GM03348 (cell line): ENCODE results near the gene AQP7.
"Not testable (repeated sequence)": the region's sequence is repeated elsewhere in the genome, so short reads cannot be mapped to it uniquely, and the experiment has no call there.

Experiments used
- DNase-seq: peaks from one replicate; pipeline ENCODE4 v3.0.0; 2012; ENCODE audit warnings: low spot score

The AQP7 gene

GRCh38 chr9:33395159-33395879, 7.0 kb downstream of the AQP7 start:
- DNase-seq: not testable (repeated sequence)

DNA sequence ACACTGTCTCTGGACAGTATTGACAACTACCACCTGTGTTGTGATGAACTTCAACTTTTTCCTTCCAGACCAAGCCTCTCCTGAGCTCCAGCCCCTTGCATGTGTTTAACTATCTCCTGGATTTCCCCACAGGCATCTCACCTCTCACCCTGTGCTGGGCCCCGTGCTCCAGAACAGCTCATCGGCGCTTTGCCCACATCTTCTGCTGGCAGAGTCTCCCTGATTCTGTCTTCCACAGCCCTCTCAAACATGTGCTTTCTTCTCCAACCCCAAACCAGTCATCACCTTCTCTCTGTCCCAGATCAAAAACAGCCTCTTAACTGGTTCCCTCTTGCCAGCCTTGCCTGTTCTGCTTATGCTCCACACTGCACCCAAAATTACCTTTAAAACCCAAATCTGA, 8.4 kb downstream of the AQP7 start:
- not testable (repeated sequence) for DNase-seq

DNA sequence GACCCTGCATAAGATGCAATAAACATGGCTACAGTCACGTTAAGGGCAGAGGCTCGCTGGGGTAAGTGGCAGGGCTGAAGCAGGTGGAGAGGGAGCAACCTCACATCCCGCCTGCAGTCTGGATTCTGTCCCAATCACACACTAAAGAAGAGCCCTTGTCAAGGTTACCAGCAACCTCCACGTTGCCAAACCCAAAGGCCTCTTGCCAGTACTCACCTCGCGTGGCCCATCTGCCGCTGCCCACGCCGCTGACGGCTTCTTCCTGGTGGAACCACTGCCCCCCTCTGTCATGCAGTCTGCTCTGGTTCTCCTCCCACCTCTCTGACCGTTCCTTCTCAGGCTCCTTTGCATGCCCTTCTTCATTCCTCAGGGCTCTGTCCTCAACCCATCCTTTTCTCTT, 8.8 kb downstream of the AQP7 start:
- DNase-seq: no peak

- DNase-seq: not testable (repeated sequence)
Measured at GRCh38 chr9:33392591-33393021, 9.8 kb downstream of the AQP7 start.

GRCh38 chr9:33391111-33391771, 11.1 kb downstream of the AQP7 start:
- peak; percentile 64 for DNase-seq

DNA sequence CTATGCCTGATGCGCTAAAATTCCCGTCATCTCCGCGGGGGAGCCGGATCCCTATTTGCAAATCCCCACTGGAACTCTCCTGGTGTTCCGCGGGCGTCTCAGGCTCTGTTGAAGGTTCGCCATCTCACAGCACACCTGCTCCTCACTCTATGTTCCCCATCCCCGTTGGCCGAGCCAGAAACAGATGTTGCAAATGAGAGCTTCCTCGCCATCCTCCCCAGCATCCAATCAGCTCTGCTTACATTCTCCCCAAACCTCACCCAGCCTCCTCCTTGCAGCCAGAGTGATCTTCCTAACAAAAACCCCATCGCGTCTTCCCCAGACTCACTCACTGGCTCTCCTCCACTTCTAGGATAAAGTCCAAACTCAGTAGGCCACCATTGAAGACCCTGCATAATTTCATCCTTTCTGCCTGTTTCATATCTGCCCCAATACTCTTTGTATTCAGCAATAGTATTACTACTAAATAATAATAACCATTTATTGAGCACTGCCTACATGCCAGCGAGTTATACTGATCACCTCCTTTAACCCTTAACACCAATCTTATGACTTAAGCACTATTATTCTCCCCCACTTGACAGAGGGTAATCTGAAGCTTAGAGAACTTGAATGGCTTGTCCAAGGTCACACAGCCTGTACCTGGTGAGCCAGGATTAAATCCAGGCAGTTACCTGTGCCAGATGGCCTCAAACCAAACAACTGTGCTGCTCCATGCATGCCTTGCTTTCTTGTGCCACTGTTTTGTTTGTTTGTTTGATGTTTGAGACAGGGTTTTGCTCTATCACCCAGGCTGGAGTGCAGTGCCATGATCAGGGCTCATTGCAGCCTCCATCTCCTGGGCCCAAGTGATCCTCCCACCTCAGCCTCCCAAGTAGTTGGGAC, 14.0 kb downstream of the AQP7 start:
- DNase-seq: no peak

- DNase-seq: not testable (repeated sequence)
Measured at GRCh38 chr9:33386998-33387397, 15.4 kb downstream of the AQP7 start.

- DNase-seq: not testable (repeated sequence)
Measured at GRCh38 chr9:33386641-33386996, 15.7 kb downstream of the AQP7 start.

DNA sequence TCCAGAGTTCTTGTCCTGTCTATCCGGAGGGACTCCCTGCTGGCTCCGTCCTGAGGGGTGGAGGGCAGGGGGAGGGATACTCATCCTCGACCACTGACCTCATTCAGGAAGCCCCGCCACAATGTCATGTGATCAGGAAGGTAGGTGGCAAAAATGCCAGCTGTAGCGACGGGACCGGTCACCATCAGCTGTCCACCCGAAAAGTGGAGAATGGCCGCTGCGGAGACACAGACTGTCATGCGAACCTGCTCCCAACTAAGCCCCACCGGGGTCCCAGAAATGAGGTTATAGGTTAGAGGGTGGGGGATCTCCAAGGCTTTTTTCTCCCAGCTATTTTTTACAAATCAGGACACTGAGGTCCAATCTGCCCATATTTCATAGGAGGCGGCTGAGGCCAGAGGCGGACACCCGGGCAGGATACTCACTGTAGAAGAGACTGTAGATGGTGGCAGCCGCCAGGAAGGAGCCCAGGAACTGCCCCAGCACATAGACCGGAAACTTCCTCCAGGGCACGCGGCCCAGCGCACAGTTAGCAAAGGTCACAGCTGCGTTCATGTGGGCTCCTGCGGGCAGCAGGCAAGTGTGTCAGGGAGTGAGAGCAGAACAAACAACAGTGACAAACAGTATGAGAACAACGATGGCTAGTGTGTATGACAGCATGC, 16.3 kb downstream of the AQP7 start:
- DNase-seq: not testable (repeated sequence)

DNA sequence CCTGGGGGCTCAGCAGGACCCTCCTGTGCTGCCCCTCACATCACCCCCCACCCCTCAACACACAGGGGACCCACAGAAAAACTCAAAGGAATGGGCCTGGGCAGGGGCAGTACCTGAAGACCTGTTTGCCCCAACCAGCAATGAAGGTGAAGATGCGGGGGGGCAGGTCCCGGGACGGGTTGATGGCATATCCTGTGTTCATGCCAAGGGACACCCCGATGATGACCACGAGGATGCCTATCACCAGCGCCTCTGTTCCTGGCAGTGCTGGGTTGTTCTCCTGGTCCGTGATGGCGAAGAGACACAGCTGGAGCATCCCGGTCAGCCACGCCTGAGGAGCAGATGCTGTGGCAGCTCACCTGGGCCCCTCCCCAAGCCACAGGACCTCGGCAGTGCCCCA, 16.8 kb downstream of the AQP7 start:
- DNase-seq: not testable (repeated sequence)

DNA sequence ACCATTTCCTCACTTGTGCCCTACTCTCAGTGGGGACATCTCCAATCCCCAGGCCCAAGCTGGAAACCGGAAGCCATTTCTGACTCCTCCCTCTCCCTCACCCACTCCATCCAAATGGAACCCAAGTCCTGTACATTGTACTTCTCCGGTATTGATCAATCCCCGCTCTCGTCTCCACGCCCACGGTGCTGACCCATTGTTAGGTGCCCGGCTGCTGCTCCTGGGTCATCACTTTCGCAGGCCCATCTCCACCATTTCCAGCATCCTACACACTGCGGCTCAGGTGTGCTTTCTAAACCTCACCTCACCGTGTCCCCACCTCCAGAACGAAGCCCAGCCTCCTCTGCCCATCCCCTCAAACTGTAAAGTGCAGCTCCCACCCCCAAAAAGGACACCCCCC, 19.0 kb downstream of the AQP7 start:
- not testable (repeated sequence) for DNase-seq

DNA sequence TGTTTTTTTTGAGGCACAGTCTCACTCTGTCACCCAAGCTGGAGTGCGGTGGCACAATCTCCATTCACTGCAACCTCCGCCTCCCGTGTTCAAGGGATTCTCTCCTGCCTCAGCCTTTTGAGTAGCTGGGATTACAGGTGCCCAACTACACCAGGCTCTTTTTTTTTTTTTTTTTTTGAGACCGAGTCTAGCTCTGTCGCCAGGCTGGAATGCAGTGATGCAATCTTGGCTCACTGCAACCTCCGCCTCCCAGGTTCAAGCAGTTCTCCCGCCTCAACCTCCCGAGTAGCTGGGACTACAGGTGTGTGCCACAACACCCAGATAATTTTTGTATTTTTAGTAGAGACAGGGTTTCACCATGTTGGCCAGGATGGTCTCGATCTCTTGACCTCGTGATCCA, 20.0 kb downstream of the AQP7 start:
- DNase-seq: not testable (repeated sequence)

GRCh38 chr9:33381231-33381791, 21.1 kb downstream of the AQP7 start:
- DNase-seq: no peak

GRCh38 chr9:33380390-33381094, 21.8 kb downstream of the AQP7 start:
- no peak for DNase-seq

DNA sequence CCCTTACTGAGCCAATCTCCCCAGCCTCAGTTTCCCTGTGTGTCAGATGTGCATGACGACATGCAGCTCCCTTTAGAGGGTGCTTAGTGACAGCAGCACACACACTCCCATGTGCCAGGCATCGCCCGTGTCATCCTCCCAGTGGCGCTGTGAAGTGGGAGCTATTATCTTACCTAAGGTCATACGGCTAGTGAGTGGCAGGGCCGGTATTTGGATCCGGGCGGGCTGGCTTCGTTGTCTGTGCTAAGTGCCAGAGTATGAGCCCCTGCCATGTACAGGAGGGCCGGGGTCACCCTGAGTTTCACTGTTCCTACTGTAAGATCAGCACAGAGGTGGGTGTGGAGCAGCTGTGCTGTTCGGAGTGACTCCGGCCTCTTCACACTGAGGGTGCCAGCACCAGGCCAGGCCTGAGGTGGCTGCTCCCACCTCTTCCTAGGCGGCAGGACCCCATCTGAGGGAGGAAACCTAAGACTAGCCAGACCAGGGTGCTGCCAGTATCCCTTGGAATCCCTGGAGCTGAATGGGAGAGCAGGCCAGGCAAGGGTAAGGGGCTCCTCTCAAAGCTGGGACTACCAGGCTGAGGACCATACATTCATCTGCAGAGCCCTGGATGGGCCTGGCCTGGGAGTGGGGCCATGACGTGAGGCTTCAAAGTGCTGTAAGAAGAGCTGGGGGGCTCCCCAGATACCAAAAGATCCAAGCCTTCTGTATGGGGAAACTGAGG, 22.5 kb downstream of the AQP7 start:
- DNase-seq: no peak

DNA sequence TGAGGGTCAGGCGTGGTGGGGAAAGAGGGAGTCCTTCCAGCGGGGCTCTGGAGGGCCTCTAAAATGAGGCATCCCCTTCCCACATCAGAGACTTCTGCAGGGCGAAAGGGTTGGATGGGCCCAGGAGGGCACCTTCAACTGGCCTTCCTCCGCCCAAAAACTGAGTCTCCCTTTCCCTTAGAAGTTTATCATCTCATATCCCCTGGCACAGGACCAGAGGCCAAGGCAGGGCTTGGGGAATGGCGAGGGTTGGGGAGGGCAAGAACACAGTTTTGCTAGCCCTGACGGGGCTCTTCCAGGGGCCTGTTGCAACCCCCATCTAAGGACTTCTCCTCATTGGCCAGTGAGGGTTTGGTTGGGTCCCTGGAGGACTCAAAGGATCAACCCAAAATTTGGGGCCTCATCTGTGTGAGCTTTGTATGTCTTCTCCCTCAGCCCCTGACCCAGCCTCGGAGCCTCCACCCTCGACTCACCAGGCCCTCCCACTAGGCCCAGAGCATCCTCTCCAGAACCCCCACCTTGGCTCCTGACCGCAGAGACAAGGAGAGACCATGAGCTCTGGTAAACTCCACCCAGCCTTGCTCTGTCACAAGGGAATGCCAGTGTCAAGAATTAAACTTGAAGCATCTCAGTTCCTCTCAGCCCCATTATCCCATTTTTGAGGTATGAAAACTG, 24.1 kb downstream of the AQP7 start:
- DNase-seq: no peak

- no peak for DNase-seq
Measured at GRCh38 chr9:33377089-33377715, 25.2 kb downstream of the AQP7 start.

DNA sequence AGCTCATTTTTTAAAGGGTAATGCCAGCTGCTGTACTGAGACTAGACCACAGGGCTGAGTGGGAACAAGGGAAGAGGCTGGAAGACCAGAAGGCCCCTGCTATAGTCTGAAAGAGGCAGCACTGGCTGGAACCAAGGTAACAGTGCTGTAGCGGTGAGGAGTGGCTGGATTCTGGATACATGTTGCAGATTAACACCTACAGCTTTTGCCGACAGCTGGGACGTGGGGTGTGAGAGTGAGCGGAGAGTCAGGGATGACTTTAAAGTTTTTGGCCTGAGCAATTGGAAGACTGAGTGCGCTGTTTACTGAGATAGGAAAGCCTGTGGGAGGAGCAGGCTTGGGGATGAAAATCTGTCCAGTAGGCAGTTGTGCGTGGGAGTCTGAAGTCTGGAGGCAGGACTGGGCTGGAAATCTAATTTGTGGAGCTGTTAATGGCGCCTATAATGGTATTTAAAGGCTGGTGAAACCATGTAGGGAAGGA, 26.5 kb downstream of the AQP7 start:
- DNase-seq: no peak

DNA sequence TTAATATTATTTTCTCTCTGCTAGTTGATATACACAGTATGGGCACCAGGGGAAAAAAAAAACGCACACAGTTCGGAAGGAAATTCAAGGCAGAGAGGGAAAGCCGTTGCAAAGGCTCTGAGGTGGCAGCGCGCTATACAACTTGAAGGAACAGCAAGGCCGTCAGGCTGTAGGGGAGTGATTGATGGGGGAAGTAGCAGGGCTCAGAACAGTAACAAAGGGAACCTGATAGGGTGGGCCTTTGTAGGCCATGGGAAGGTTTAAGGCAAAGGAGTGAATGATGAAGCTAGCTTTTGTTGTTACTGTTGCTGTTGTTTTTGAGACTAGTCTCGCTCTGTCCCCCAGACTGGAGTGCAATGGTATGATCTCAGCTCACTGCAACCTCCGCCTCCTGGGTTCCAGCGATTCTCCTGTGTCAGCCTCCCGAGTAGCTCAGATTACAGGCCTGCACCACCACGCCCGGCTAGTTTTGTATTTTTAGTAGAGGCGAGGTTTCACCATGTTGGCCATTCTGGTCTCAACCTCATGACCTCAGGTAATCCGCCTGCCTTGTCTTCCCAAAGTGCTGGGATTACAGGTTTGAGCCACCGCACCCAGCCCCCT, 27.0 kb downstream of the AQP7 start:
- no peak for DNase-seq
